ENCODE data around the gene SLC6A6.

The SLC6A6 gene

DNA sequence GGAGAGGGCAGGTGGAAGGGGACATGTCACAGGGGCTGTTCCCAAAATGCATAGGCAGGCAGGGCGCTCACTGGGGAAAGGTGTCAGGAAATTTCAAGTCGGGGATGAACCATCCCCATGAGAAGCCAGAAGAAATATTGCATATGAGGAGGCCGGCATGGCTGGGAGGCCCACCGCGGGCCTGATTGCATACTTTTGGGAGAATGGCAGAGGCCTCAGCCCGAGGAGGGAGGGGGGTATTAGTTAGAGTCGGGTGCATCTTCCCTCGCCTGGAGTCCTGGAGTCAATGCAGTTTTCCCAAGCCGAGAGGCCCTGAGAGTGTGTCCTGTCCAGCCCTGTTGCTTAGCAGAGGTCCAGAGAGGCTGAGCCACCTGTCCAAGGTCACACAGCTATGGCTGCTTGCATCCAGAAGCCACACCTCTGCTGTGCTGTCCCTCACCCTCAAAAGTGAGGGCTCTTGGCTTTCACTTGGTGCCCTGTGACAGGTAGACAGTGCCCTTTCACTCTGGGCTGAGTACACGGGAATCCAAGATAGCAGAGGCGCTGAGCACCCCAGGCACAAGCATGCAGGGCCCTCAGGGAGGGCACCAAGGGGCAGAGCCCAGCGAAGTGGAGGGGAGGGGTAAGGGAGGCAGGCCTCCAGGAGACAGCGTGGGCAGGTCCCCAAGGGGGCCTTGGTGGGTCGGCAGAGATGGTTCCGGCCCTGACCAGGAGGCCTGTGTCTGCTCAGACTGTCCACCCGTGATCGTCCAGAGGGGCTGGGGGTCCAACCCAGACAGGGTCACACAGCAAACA lies 89.2 kb downstream of the SLC6A6 start:
- no peak for DNase-seq (ENCODE audit: low read depth)
- H3K4me3 ChIP-seq (ENCODE audit: low read depth, low read length): no peak overlapping the region

- H3K4me3 ChIP-seq (ENCODE audit: low read depth, low read length): no peak overlapping the region
- DNase-seq (ENCODE audit: low read depth): no peak
Measured at GRCh38 chr3:14492948-14493881, 90.8 kb downstream of the SLC6A6 start.

DNA sequence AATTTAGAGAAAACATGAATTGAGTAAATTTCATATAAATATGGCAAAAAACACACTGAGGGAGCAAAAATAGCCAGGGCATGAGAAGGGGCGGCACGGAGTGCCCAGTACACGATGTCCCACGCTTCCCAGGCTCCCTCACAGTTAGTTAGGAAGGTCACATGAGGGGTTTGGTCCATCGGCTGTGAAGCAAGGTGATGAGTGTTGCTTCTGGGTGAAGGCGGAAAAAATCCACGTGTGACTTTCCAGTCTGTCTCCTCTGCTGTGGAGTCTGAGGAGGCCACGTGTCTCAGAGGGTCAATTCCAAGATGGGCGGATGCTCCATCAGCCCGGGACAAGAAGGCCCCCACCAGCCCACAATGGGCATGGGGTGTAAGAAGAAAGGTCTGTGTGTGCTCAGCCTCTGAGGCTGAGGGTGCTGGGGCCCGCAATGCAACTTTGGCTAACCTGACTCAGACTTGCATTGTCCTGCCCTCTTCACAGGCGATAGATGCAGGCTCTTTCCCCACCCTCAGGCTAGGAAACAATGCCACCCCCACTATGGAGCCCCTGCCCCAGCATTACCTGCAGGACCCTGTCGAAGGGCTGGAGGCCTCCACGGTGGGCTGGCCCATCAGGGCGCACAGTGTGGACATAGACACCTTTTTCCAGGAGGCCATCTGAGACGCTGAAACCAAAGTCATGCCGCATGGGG lies 92.0 kb downstream of the SLC6A6 start:
- H3K4me3 ChIP-seq (ENCODE audit: low read depth, low read length): no peak overlapping the region
- DNase-seq (ENCODE audit: low read depth): no peak

GRCh38 chr3:14494973-14495300 lies 92.5 kb downstream of the SLC6A6 start:
- DNase-seq (ENCODE audit: low read depth): no peak
- H3K4me3 ChIP-seq (ENCODE audit: low read depth, low read length): no peak overlapping the region

GRCh38 chr3:14496351-14496750 lies 93.9 kb downstream of the SLC6A6 start:
- no peak overlapping the region for H3K4me3 ChIP-seq (ENCODE audit: low read depth, low read length)
- DNase-seq (ENCODE audit: low read depth): no peak

GRCh38 chr3:14497321-14497720 lies 94.9 kb downstream of the SLC6A6 start:
- no peak overlapping the region for H3K4me3 ChIP-seq (ENCODE audit: low read depth, low read length)
- DNase-seq (ENCODE audit: low read depth): no peak

DNA sequence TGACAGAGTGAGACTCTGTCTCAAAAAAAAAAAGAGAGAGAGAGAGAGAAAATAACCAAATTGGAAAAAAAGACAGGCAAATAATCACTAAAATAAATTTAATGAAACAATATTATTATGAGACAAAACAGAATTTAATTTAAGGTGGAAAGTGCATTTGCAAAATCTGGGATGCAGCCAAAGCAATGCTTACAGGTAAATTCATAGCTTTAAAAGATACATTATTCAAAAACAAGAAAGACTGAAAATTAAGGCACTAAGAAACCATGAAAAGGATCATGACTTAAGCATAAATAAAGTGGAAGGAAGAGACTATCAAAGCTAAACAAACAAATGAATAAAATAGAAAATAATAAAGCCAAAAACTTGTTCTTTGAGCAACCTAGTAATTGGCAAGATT lies 100.1 kb downstream of the SLC6A6 start:
- H3K4me3 ChIP-seq (ENCODE audit: low read depth, low read length): no peak overlapping the region
- no peak for DNase-seq (ENCODE audit: low read depth)

GRCh38 chr3:14503033-14503705 lies 100.8 kb downstream of the SLC6A6 start:
- no peak for DNase-seq (ENCODE audit: low read depth)
- no peak overlapping the region for H3K4me3 ChIP-seq (ENCODE audit: low read depth, low read length)

DNA sequence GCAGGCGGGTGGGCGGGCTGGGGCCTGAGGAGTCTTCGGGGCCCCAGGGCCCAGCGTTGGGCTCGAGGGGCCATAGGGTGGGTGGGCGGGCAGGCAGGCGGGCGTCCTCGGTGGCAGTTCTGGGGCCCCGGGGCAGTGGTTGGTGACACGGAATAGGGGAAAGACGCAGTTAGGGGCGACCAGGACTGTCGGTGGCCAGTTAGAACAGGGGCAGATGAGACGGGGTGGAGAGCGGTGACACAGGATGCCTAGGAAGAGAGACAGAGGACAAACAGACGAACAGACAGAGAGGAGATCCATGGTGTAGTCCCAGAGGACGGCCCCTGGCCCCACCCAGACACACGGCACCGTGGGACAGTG lies 101.3 kb downstream of the SLC6A6 start:
- no peak overlapping the region for H3K4me3 ChIP-seq (ENCODE audit: low read depth, low read length)
- no peak for DNase-seq (ENCODE audit: low read depth)

GRCh38 chr3:14505001-14505802 lies 102.8 kb downstream of the SLC6A6 start:
- H3K4me3 ChIP-seq (ENCODE audit: low read depth, low read length): no peak overlapping the region
- no peak for DNase-seq (ENCODE audit: low read depth)

DNA sequence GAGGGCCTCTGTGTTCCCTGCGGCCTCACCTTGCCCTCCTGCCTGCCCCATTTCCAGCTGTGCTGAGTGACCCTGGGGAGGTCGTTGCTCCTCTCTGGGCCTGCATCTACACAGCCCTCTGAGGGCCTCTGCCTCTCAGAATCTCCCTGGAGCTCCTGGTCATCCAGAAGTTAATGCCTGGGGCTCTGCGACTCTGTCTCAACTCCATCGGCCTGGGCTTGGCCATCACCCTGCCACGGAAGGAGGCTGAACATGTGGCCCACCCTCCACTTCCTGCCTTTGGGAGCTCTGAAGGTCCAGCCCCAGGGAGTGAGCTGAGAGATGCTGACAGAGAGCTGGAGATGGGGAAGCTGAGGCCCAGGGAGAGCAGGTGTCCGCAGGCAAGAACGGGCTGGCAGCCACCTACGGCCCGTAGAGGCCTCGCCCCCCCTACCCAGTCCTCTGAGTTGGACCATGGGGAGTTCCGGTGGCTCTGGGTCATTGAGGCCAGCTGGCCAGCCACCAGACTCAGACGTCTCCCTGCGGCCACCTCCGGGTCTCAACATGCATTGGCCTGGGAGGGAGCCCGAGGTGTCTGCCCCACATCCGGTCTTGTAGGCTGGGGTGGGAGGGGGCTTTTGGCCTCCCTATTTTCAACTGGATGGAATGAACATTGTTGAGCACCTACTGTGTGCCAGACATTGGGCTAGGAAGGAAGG lies 103.5 kb downstream of the SLC6A6 start:
- no peak for DNase-seq (ENCODE audit: low read depth)
- H3K4me3 ChIP-seq (ENCODE audit: low read depth, low read length): no peak overlapping the region

GRCh38 chr3:14506626-14507304 lies 104.4 kb downstream of the SLC6A6 start:
- DNase-seq (ENCODE audit: low read depth): no peak
- H3K4me3 ChIP-seq (ENCODE audit: low read depth, low read length): no peak overlapping the region

- H3K4me3 ChIP-seq (ENCODE audit: low read depth, low read length): no peak overlapping the region
- no peak for DNase-seq (ENCODE audit: low read depth)
Measured at GRCh38 chr3:14507305-14507741, 104.9 kb downstream of the SLC6A6 start.

DNA sequence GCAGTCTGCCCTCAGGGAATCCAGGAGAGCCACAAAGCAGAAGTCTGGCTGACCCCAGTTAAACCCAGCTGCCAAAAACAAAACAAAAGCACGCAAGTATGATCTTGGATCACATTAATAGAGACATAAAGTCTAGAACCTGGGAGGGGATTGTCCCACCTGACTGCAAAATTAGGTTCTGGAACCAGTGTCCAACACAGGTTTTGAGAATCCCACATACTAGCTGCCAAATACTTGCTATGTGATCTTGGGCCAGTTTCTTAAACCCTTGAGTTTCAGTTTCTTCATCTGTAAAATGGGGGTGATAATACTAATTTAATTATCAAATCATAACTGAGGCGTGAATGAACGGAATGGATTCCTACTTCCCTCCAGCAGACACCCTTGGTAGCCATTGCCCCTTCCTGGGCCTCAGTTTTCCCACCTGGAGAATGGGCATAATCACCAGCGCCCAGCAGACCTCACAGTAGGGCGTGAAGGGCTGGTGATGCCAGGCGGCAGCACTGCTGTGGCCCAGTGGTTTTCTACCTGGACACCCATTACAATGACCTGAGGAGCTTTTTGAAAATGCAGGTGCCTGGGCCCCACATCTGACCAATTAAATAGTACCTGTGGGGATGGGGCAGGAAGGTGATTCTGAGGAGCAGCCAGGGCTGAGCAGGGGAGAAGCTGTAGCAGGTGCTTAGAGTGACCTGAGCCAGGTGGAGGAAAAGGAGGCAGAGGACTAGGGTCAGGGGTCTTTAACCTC lies 105.5 kb downstream of the SLC6A6 start:
- no peak overlapping the region for H3K4me3 ChIP-seq (ENCODE audit: low read depth, low read length)
- no peak for DNase-seq (ENCODE audit: low read depth)

DNA sequence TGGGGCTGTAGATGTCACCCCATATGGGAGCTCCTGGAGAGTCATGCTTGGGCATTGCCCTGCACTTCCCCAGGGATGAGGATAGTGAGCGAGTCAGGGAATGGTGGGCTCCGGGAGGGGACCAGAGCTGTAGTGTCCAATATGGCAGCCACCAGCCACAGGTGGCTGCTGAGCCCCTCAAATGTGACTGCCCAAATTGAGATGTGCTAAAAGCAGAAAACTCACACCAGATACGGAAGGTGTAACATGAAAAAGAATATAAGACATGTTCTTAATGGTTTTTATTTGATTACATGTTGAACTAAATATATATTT lies 106.1 kb downstream of the SLC6A6 start:
- no peak for DNase-seq (ENCODE audit: low read depth)
- no peak overlapping the region for H3K4me3 ChIP-seq (ENCODE audit: low read depth, low read length)

GRCh38 chr3:14508966-14509795 lies 106.8 kb downstream of the SLC6A6 start:
- no peak for DNase-seq (ENCODE audit: low read depth)
- H3K4me3 ChIP-seq (ENCODE audit: low read depth, low read length): no peak overlapping the region

DNA sequence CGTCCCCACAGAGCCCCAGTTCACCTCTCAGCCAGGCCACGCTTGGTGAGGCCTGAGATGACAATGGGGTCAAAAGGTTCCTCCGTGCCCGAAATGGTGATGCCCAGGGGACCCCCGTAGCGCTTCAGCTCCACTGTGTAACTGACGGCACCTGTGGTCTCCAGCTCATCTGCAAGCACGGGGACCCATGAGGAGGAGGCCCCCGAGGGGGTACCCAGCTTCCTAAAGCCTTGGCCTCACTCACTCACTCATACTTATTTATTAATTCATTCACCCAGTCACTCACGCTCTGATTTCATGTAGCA lies 107.3 kb downstream of the SLC6A6 start:
- H3K4me3 ChIP-seq (ENCODE audit: low read depth, low read length): no peak overlapping the region
- DNase-seq (ENCODE audit: low read depth): no peak
